C4-2B (cell line): ENCODE data around the gene HEPH.
A peak's percentile ranks its signal among the peaks of the same experiment; 100 is the strongest.

Experiments
- H3K27ac ChIP-seq: fragments of 450-650 bp; 2 replicates; pipeline ENCODE4 v1.5.1; 2017
- ZFX ChIP-seq: fragments of 450-650 bp; IDR thresholded peaks from 2 replicates; pipeline ENCODE4 v1.6.1; 2017
- TF ChIP-seq, protein P1 (sequence below): fragments of 450-650 bp; conservative IDR thresholded peaks from 2 replicates; pipeline ENCODE4 v1.5.1; 2017; ENCODE audit warnings: mild to moderate bottlenecking

Gene HEPH

DNA sequence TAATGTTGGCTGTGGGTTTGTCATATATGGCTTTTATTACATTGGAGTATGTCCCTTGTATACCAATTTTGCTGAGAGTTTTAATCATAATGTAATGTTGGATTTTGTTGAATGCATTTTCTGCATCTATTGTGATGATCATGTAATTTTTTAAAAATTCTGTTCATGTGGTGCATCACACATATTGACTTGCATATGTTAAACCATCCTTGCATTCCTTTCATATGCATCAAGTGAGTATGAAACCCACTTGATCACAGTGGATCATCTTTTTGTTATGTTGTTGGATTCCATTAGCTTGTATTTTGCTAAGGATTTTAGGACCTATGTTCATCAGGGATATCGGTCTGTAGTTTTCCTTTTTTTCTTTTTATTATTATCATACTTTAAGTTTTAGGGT, 12.1 kb downstream of the HEPH start:
- TF ChIP-seq ZFX, result no peak
- TF ChIP-seq, protein P1, sequence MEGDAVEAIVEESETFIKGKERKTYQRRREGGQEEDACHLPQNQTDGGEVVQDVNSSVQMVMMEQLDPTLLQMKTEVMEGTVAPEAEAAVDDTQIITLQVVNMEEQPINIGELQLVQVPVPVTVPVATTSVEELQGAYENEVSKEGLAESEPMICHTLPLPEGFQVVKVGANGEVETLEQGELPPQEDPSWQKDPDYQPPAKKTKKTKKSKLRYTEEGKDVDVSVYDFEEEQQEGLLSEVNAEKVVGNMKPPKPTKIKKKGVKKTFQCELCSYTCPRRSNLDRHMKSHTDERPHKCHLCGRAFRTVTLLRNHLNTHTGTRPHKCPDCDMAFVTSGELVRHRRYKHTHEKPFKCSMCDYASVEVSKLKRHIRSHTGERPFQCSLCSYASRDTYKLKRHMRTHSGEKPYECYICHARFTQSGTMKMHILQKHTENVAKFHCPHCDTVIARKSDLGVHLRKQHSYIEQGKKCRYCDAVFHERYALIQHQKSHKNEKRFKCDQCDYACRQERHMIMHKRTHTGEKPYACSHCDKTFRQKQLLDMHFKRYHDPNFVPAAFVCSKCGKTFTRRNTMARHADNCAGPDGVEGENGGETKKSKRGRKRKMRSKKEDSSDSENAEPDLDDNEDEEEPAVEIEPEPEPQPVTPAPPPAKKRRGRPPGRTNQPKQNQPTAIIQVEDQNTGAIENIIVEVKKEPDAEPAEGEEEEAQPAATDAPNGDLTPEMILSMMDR, result no peak
- no peak overlapping the region for H3K27ac ChIP-seq

DNA sequence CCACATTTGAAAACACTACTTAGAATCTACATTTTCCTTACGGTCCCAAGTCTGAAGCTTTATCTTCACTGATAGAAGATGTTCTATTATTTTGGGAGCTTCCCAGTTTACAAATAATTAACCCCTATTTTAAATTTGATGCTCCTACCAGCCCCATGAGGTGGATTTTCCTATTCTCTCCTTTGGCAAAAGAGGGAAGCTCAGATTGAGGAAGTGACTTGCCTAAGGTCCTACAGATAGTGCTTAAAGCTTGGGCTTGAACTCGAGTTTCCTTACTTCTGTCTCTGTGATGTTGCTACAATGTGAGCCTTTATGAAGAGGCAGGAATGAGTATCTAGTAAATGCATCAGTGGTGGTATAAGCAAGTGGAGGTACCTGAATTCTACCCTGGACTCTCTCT, 27.5 kb downstream of the HEPH start:
- TF ChIP-seq, protein P1, result no peak
- no peak for TF ChIP-seq ZFX
- no peak overlapping the region for H3K27ac ChIP-seq

DNA sequence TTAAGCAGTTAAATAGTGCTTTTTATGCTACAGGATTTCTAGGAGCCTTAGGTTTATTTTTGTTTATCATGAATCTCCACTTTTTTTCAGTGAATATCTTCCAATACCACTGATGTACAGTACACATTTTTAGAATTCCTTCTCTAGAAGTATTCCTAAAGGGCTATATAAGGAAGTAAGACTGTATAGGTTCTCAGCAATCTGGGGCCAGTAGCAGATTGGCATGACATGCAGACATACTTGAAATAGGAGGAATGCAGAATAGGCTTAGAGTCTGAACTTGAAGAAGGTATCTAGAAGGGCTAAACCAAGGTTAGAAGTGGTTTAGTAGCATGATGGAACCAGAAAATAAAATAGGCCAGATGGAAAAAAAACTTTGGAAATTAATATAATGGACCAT, 29.8 kb downstream of the HEPH start:
- TF ChIP-seq, protein P1, result no peak
- no peak for TF ChIP-seq ZFX
- H3K27ac ChIP-seq, result no peak overlapping the region

DNA sequence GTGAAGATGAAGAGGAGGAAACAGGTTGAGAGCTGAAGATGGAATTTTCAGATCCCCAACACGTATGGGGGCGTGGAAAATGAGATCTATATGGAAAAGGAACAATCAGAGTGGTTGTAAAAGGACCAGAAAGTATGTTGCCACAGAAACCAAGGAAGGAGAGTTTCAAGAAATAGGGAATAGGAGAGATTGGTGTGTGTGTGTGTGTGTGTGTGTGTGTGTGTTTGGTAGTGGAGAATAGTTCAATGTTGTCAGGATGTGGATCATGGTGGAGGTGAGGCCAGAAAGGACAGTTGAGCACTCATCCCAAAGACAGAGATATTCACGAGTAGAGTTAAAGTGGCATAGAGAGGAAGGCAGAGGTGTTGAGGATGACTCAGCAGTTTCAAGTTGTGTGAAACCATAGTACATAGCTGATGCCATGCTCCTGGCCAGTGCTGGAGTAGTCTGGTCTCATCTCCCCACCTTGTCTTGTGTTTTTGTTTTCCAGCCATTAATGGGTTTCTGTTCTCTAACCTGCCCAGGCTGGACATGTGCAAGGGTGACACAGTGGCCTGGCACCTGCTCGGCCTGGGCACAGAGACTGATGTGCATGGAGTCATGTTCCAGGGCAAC, 36.1 kb downstream of the HEPH start:
- TF ChIP-seq ZFX, result no peak
- TF ChIP-seq, protein P1, result no peak
- peak overlapping the region; percentile 11; the same call in 1 of the 2 replicates for H3K27ac ChIP-seq

DNA sequence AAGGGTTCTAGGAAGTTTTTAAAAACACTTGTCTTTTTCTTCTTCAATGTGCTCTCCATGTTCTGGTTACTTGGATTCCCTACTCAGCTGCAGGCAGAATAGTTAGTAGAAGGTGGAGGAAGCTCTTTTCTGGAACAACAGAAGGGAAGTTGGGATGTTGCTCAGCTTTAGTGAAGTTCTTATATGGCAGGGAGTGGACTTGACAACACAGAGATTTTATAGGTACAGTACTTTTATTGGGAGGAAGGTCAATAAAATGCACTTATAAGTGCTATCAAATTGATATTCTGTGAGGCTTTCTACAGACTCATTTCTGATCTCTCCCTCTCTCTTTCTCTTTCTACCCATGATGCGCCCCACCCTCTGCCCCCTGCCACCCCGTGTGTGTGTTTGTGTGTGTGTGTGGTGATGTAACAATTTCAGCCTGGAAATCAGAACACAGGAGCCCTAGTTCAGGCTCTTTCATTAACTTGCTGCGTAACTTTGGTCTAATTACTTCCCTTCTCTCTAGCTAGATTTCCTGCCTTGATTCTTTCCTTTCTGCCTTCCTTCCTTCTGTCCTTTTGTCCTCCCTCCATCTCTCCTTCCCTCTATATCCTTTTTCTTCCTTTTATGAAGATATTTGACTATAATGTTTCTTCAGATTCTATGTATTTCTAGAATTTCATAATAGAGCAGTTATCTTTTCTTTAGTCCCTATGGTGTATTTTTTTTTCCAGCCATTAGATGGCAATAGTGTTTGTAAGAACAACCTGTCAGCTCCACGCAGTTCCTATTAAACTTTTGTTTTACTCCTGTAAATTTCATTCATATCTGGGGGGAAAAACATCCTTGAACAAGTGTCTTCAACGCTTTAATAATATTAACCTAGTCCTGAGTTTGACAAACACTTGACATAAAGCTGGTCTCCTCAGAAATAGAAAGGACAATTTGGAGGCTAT, 37.1 kb downstream of the HEPH start:
- H3K27ac ChIP-seq, result no peak overlapping the region; the same call in 1 of the 2 replicates
- TF ChIP-seq, protein P1, result peak; percentile 63
- no peak for TF ChIP-seq ZFX

DNA sequence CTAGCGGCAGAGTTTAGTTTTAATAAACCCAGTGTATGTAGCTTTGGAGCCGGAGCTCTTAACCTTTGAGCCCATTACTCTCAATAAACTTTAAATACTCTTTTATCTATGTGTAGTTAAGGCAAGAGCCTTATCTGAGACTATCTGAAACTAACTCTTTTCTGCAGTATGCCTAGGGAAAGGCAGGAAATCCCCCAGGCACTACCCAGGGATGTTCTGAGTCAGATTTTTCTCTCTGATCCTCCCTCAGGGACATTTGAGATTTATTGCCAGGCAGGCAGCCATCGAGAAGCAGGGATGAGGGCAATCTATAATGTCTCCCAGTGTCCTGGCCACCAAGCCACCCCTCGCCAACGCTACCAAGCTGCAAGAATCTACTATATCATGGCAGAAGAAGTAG, 39.1 kb downstream of the HEPH start:
- H3K27ac ChIP-seq, result no peak overlapping the region

DNA sequence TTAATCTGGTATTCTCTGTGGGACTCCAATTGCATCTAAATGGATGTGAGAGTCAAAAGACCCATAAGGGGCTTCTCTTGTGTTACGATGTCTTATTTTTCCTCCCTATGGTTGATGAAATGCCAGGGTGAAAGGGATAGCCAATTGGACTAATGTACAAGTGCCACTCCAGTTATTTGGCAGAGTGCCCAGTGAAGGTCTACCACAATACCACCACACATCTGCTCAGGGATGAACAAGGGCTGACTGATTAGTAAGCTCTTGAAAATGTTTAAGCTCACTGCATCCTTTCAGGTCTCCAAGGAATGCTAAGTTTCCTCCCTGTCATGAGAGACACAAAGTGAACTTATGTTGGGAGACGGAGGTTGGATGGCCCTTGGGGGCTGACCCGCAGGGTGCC, 57.8 kb downstream of the HEPH start:
- TF ChIP-seq, protein P1, result no peak
- no peak overlapping the region for H3K27ac ChIP-seq

More for the DNA sequence above, 39.1 kb downstream of the HEPH start:
- TF ChIP-seq, protein P1, result no peak
- no peak for TF ChIP-seq ZFX
